Measurements from ENCODE around the gene SEC14L3. TPM values are rescaled to one million over a fixed set of nuclear protein-coding genes. Genes with fewer than 3 reads are reported as not detected.

The SEC14L3 gene
- total and polyA plus RNA-seq, 2 of the 13 experiments (the other 11 are each of a cell fraction or from before 2014, with no cell fraction given), result not detected

- TF ChIP-seq HNRNPL (IDR thresholded peaks at IDR 0.05; ENCODE audit: low read depth, low read length), result peak; percentile 80; the same call in 1 of the 2 replicates
- TF ChIP-seq ZNF646 (CRISPR knock-in tag; IDR thresholded peaks at IDR 0.05), result no peak
- TF ChIP-seq HNRNPLL (IDR thresholded peaks at IDR 0.05; ENCODE audit: low read depth, low read length, poor library complexity, severe bottlenecking), result no peak
- TF ChIP-seq HNRNPUL1 (IDR thresholded peaks at IDR 0.05; ENCODE audit: low read depth, low read length), result no peak
- TF ChIP-seq ZNF83 (CRISPR knock-in tag; IDR thresholded peaks at IDR 0.05; ENCODE audit: borderline replicate concordance), result no peak
- TF ChIP-seq CSRNP2 (CRISPR knock-in tag; conservative IDR thresholded peaks at IDR 0.05; ENCODE audit: low read depth), result no peak
- no peak for TF ChIP-seq ZNF350 (CRISPR knock-in tag; IDR thresholded peaks at IDR 0.05; ENCODE audit: borderline replicate concordance, low read depth)
- TF ChIP-seq TEAD3 (CRISPR knock-in tag; optimal IDR thresholded peaks at IDR 0.05; ENCODE audit: borderline replicate concordance), result no peak
- no peak; the same call in none of the 2 replicates for TF ChIP-seq RARA (CRISPR knock-in tag; IDR thresholded peaks at IDR 0.05)
- TF ChIP-seq ZNF619 (CRISPR knock-in tag; IDR thresholded peaks at IDR 0.05), result no peak
- TF ChIP-seq, protein P1, sequence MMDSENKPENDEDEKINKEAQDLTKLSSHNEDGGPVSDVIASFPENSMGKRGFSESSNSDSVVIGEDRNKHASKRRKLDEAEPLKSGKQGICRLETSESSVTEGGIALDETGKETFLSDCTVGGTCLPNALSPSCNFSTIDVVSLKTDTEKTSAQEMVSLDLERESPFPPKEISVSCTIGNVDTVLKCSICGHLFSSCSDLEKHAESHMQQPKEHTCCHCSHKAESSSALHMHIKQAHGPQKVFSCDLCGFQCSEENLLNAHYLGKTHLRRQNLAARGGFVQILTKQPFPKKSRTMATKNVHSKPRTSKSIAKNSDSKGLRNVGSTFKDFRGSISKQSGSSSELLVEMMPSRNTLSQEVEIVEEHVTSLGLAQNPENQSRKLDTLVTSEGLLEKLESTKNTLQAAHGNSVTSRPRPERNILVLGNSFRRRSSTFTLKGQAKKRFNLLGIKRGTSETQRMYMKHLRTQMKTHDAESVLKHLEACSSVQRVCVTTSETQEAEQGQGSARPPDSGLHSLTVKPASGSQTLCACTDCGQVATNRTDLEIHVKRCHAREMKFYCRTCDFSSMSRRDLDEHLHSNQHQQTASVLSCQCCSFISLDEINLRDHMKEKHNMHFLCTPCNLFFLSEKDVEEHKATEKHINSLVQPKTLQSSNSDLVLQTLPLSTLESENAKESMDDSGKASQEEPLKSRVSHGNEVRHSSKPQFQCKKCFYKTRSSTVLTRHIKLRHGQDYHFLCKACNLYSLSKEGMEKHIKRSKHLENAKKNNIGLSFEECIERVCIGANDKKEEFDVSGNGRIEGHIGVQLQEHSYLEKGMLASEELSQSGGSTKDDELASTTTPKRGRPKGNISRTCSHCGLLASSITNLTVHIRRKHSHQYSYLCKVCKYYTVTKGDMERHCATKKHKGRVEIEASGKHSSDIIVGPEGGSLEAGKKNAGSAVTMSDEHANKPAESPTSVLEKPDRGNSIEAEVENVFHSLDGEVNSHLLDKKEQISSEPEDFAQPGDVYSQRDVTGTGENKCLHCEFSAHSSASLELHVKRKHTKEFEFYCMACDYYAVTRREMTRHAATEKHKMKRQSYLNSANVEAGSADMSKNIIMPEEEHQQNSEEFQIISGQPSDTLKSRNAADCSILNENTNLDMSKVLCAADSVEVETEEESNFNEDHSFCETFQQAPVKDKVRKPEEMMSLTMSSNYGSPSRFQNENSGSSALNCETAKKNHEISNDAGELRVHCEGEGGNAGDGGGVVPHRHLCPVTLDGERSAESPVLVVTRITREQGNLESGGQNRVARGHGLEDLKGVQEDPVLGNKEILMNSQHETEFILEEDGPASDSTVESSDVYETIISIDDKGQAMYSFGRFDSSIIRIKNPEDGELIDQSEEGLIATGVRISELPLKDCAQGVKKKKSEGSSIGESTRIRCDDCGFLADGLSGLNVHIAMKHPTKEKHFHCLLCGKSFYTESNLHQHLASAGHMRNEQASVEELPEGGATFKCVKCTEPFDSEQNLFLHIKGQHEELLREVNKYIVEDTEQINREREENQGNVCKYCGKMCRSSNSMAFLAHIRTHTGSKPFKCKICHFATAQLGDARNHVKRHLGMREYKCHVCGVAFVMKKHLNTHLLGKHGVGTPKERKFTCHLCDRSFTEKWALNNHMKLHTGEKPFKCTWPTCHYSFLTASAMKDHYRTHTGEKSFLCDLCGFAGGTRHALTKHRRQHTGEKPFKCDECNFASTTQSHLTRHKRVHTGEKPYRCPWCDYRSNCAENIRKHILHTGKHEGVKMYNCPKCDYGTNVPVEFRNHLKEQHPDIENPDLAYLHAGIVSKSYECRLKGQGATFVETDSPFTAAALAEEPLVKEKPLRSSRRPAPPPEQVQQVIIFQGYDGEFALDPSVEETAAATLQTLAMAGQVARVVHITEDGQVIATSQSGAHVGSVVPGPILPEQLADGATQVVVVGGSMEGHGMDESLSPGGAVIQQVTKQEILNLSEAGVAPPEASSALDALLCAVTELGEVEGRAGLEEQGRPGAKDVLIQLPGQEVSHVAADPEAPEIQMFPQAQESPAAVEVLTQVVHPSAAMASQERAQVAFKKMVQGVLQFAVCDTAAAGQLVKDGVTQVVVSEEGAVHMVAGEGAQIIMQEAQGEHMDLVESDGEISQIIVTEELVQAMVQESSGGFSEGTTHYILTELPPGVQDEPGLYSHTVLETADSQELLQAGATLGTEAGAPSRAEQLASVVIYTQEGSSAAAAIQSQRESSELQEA (CRISPR knock-in tag; IDR thresholded peaks at IDR 0.05; ENCODE audit: not compliant biosample characterization), result no peak
Measured at GRCh38 chr22:30422481-30423300, 49.1 kb downstream of the SEC14L3 start (continued).

Measured in HepG2 (cell line).